ENCODE results near the gene ALKBH6.

ALKBH6 gene

GRCh38 chr19:35960432-35960972 is 53.5 kb downstream of the ALKBH6 start:
- no peak for DNase-seq

GRCh38 chr19:35959968-35960320 is 54.1 kb downstream of the ALKBH6 start:
- no peak for DNase-seq

Data from hypothalamus (tissue), 51 donors.